HG03060 (cell line): Measurements from ENCODE around the gene CLCF1.

Source experiments
- ATAC-seq: cut with Tn5 transposase; IDR thresholded peaks from one replicate; pipeline ENCODE4 v1.9.1; 2021; ENCODE audit warnings: low read depth, moderate number of reproducible peaks; ENCODE audit not compliant: unreplicated experiment

The CLCF1 gene

DNA sequence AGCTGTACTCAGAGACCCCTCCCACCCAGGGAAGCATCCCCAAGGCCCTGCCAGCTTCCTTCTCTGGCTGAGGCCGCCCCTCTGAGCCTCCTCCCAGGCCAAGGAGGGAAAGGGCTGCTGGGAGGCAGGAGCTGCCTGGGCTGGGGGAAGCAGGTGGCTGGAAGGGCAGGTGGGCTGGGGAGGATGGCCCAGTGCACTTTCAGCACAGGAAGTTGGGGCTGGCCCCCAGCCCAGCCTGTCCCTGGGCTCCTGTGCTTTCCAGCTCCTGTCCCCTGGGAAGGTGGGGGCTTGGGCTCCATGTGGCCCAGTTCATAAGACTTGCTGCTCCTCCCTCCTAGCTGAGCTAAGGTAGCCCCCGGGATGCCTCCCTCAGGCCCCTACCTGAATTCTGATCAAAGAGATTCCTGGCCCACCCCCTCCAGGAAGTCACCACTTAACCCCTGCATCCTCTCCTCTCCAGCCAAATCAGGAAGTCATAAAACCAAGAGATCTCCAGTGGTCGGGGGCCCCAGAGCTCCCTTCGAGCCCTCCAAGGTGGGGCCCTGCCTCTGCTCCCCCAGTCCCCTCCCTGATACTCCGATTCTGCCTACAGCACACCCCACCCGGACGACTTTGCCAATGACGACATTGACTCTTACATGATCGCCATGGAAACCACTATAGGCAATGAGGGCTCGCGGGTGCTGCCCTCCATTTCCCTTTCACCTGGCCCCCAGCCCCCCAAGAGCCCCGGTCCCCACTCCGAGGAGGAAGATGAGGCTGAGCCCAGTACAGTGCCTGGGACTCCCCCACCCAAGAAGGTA lies 23.4 kb upstream of the CLCF1 start:
- no peak for ATAC-seq

DNA sequence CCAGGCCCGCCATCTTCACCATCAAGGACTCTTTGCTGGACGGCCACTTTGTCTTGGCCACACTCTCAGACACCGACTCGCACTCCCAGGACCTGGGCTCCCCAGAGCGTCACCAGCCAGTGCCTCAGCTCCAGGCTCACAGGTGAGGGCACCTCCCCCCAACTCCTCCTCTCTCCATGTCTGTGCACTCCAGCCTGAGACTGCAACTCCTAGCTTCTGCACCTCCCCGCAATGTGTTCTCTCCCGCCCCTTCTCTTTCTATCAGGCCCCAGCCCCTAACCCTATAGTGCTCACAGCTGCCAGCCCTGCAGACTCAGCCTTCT lies 22.8 kb upstream of the CLCF1 start:
- ATAC-seq, result no peak

DNA sequence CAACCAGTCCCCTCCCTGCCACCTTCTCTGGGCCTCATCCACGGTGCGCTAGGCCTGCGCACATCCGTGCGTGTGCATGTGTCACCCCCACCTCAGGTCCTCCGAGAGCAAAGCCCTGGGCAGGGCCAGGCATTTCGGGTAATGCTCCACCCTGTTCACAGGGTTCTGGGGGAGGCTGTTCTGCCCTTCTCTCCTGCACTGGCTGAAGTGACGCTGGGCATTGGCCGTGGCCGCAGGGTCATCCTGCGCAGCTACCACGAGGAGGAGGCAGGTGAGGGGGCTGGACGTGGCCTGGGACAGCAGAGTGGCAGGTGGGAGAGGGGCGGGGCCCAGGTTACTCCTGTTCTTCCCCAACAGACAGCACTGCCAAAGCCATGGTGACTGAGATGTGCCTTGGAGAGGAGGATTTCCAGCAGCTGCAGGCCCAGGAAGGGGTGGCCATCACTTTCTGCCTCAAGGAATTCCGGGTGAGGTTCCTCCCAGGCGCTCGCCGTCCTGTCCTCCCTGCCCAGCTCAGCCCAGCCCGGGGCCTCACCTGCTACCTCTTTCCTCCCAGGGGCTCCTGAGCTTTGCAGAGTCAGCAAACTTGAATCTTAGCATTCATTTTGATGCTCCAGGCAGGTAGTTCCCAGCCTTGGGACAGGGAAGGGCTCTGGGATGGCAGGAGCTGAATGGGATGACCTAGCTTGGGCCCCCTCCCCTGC lies 22.3 kb upstream of the CLCF1 start:
- ATAC-seq, result no peak

DNA sequence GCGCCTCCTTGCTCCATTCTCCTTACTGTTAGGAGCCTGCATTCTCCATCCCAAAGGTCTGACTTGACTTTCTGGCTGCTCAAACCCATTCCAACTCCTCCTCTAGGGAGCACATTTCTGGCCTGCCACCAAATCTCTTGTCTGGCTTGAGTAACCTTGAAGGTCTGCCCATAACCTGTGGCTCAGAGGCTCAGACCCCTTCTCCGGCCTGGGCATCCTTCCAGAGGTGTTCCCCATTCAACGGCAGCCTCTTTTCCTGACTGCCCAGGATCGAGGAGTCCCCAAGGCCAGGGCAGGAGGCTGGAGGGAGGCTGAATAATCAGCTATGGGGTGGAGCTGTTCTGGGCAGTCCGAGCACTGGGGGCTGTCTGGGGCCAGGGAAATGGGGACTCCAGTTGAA lies 20.6 kb upstream of the CLCF1 start:
- ATAC-seq, result no peak

DNA sequence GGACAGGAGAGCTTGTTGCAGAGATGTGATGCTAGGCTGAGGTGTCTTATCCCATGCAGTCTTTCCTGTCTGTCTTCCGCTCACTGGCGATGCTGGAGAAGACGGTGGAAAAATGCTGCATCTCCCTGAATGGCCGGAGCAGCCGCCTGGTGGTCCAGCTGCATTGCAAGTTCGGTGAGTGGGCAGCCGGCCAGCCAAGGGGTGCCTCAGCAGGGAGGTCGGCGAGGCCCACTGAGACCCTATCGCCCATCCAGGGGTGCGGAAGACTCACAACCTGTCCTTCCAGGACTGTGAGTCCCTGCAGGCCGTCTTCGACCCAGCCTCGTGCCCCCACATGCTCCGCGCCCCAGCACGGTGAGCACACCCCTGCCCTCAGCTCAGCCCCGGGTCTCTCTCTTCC lies 20.0 kb upstream of the CLCF1 start:
- ATAC-seq, result no peak

DNA sequence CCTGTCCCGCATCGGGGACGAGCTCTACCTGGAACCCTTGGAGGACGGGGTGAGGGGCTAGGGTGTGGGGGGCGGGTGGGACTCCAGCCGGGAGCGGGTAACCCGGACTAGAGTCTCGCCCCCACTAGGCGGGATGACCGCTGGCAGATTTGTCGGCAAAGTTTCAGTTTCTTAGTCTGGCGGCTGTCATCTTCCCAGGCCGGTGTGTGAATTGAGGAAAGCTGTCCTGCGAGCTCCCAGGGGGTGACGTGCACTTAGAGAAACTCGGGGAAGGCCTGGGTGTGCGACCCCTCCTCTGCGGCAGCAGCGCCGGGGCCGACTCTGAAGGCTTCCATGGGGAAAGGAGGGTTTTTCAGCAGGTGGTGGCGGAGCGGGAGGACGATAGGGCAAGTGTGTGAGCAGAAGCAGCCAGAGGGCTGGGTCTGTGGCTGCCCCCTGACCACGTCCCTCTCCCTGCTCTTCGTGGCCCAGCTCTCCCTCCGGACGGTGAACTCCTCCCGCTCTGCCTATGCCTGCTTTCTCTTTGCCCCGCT lies 18.9 kb upstream of the CLCF1 start:
- ATAC-seq, result no peak

DNA sequence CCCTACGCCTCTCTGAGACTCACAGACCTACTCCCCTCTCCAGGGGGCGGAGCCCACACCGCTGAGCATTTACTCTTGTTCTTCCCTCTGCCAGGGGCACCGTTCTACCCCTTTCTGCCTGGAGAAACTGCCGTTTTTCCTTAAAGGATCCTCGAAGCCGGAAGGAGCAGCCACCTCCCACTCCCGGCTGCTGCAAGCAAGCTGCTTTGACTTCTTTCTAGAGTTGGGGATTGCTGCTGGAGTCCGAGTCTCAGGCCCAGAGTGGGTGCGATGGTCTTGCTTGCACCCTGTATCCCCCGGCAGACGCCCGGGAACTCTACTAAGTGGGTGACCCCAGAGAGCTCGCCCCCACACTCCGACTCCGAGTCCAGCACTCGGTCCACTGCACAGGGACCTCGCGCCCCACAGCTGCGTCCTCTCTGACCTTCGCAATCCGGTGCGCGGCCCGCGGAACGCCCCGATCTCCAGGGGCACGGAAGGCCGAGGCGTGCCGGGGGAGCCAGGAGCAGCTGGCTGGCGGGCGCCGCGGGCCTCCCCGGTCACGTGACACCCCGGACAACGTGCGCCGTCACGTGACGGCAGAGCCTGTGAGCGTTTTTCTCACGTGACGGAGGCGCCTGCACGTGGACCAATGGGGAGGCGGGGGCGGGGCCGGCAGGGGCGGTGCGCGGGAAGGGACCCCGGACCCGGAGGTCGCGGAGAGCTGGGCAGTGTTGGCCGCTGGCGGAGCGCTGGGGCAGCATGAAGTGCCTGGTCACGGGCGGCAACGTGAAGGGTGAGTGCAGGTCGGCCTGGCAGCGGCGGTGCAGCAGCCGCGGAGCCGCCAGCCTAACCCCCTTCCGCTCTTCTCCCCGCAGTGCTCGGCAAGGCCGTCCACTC lies 18.1 kb upstream of the CLCF1 start, which contains the start of gene RAD9A:
RAD9A (plus strand) TSS at position 683 of the 879 bp plus-strand sequence; CDS start at position 742, 59 bp downstream.
- ATAC-seq, result no peak

DNA sequence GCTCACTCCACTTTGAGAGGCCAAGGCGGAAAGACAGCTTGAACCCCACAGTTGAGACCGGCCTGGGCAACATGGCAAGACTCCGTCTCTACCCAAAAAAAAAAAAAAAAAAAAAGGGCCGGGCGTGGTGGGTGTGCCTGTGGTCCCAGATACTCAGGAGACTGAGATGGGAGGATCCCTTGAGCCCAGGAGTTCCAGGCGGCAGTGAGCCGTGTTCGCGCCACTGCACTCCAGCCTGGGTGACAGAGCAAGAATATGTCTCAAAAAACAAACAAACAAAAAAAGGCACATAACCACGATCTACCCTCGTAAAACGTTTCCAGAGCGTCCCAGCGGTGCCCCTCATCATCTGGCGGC lies 17.5 kb upstream of the CLCF1 start:
- ATAC-seq, result no peak

DNA sequence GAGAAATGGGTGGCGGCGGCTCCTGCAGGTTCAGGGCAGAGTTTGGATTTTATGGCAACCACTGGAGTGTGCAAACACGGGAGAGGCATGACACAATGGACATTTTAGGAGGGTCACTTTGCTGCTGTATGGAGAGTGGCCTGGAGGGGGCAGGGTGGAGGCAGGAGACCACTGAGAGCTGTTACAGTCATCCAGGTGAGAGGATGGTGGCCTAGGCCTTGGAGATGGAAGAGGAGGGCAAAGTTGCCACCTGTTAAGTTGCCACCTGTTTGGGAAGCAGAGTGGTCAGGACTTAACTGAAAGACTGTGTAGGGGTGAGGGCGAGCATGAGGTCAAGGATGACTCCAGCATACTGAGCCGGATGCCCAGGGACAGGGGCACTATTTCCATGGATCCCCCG lies 16.1 kb upstream of the CLCF1 start:
- no peak for ATAC-seq

DNA sequence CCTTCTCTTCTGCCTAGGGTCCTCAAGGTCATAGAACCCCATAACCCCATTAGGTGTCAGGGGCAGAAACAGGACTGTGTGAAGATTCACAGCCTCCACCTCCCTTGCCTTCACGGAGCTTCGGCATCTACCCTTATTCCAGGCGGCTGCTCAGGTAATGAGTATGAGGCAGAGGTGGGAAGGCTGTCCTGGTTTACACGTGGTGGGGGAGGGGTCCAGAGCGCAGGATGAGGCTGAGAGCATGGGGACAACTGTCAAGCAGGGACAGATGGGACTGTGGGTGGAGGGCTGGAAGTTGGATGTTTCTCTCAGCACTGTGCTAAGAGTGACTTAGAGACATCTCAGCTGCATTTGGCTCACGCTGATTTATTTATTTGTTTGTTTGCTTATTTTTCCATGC lies 14.1 kb upstream of the CLCF1 start:
- no peak for ATAC-seq

DNA sequence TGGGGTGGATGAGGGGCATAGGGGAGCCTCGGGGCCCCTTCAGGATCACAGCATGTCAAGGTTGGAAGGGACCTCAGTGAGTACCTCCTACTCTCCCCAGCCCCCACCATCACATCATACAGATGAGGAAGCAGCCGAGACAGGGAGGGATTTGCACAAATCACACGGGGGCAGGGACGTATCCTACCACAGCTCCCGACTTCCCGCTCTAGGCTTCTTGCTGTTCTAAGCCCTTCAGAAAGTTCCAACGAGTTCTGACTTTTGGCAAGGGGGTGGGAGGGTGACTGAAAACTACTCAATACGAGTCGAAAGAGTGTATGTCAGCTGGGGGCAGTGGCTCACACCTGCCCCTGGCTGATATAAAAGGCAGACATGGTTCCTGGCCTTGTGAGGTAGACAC lies 13.7 kb upstream of the CLCF1 start:
- no peak for ATAC-seq

DNA sequence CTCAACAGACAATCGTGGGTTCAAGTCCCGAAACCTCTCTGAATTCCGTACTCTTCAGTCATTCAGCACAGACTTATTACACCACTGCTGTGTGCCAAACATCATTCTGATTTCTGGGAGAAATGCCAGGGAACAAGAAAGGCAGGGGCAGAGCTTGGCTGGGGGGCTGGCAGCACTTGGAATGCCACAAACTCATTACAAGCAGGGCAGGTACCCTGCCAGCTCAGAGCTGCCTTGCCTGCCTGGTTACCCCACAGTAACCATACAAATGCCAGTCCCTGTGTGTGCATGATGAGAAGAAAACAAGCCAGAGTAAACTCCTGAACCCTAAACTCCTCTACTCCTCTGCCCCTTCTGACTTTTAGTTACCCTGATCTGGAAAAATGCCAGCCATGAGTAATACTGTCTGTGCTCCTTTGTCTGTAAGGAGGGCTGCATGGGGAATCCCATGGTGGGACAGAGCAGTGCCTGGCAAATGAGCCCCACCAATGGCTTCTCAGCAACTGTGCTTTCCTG lies 11.5 kb upstream of the CLCF1 start:
- no peak for ATAC-seq

DNA sequence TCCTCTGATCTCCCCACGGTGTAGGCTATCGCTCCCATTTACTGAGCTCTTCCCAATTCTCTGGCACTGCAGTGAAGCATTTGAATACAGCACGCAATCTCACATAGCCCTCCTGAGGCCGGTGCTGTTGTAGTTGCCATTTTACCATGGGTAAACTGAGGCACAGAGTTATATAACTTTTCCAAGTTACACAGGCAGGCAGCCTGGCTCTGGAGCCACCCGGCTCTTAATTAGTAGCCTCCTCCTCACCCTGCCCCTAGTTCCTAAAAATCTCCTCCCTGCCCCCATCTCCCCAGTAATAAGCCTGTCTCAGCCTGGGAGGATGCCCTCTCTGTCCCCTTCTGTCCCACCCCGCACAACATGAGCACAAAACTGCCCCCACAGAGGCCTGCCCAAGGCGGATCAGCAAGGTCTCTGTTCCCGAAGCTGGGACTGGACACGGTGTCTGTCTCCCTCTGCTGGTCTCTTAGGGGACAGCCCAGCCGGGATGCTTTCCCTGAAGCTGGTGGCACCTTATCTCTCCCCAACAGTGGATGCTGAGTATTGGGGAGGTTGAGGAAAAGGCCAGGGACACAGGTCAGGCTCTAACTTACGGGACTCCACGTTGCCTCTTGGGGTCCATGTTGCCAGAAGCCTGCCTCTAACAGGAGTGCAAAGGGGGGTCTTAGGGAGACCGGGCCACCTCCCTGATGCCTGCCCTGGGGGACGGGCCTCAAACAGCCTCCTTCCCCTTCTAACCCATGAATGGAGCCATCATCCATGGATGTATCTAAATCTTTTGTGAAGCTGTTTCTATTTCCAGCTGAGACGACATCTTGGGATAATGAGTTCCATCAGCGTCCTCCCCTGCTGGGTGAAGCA lies 9.1 kb upstream of the CLCF1 start:
- ATAC-seq, result no peak

DNA sequence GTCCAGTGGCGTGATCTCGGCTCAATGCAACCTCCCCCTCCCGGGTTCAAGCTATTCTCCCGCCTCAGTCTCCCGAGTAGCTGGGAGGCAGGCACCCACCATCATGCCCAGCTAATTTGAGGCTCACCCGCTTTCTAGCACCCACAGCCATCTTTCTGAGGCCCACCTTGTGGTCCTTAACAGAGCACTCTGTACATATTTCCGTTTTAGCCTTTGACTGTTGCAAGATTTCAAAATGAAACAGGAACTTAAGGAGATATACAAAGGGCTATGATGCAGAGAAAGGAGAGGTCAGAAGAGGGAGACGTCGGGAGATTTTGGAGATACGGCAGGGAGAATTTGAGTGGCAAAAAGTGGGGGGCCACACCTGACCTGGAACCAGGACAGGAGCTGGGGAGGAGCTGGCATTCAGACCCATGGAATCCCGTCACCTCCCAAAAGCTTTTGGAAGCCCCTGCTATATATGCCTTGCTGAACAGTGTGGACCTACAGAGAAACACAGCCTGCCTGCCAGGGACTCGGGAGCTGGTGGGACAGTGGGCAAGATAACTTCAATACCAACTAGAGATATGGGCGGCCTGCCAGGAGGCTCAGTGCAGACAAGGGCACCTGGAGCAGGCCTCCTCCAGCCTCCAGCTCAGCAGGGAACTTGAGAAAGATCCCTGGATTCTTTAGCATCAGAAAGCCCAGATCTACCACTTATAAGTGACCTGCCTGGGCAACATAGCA lies 8.0 kb upstream of the CLCF1 start:
- ATAC-seq, result no peak

DNA sequence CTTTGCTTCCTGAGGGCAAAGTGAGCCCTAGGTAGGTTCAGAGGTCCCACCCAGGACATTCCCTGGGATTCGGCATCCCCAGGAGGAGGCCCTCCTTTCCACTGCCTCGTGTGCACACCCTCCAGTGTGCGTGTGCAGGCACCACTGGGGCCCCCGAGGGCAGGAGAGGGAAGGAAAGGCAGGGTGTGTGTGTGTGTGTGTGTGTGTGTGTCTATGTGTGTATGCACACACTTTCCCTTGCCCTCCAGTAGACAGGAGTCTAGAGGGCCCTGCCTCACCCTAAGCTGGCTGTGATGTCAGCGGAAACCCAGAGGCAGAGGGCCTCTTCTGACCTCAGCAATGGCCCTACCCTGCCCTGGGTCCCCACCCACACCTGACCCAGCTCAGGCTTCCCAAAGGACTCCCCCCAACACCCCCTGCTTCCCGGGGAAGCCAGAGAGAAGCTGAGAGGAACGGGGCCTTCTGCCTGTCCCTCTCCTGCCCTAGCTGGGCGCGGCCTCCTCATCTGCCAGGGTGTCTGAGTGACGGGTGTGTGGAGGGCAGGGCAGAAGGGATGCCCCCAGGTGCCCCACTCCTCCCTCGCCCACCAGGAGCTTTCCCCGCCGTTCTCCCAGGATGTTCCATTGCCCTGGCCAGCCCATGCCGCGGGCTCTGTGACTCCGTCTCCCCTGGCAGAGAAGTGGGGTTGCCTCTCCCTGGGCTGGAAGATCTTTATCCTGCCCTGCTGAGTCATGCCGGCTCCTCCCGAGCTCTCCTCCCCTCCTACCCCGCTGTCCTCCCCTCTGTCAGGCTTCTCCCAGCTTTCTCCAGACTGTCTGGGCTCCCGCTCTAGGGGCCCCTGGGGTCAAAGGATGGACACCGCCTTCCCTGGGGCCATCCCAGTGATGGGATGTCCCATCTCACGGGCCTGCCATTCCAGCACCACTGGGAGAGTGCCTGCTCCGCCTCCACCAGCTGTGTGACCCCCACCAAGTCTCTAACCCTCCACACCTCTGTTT lies 6.0 kb upstream of the CLCF1 start:
- ATAC-seq, result no peak

DNA sequence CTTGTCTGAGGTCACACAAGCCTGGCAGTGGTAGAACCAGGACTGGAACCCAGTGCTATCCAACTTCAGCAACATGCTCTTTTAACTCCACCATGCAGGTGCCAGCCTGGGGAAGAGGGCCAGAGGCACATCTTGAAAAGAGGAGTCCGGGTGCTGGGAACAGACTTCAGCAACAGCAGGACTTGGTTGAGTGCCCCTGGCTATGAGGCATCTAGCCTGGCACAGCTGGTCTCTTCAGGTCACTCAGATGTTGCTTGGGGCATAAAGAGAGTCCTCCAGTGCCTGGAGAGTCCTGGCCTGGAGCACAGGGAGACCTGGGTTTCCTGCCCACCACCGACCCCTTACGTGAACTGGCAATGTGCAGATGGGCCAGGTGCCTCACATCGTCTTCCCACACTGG lies 5.1 kb upstream of the CLCF1 start:
- ATAC-seq, result no peak

DNA sequence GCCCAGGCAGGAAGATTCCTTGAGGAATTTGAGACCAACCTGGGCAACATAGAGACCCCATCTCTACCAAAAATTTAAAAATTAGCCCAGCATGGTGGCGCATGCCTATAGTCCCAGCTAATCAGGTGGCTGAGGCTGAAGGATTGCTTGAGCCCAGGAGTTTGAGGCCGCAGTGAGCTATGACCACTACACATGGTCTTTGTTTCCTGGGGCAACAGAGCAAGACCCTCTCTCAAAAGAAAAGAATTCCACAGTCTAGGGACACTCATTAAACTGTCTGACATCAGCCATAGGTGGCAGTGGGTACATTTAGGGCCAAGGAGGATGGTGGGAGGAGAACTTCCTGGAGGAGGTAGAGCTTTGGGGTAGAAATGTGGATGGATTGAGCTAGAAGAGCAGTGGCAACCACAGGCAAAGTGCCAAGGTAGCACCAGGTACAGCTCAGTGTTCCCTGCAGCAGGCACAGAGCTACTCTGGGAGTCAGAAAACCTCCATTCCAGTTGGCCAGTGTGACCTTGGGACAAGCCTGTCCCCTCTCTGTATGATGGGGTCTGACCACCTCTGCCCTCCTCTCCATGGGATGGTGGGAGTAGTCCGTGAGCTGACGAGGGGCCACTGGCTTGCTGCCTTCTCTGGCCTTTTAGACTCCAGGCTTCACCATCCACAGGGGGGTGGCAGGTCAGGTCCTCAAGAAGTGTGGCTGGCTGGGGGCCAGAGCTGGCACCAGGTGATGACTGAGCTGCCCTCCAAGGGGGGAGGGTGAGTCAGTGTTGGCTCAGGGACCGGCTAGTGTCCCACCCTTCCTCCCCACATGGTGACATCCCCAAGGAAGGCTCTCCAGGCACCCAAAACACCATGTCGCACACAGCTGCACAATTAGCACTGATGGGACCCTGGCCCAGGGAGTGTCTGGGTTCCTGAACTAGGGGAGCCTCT lies 3.7 kb upstream of the CLCF1 start:
- ATAC-seq, result no peak
